ENCODE data around the gene SNRK.

DNA sequence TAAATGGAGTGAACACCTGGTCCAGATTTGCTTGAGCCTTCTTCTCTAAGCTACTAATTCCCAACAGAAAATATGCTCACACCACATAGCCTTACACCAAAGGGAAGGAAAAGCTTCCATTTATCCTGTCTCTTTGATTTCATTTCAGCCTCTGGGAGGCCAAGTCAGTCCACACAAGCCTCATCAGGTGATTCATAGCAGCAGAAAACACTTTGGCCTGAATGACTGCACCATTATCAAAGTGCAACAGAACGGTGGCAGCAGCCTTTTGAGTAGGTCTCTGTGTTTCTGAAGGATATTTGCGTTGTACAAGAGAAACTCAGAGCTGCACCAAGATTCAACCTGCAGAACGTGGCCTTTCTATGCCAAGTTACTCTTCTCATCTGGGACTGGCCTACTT, 46.6 kb upstream of the SNRK start:
- TF ChIP-seq SUZ12 (IDR thresholded peaks at IDR 0.05; ENCODE audit: extremely low read depth, insufficient read depth, insufficient read length) (no peak), ZNF274 (IDR thresholded peaks at IDR 0.05; ENCODE audit: low read depth, low read length) (no peak)

Data from NT2/D1 (cell line).